ENCODE data around the gene ZBTB20. TPM values are rescaled to one million over a fixed set of nuclear protein-coding genes. Genes with fewer than 3 reads are reported as not detected.

Gene ZBTB20
- total RNA-seq, 1 donor from 2014 or later = 66.4 TPM

- Histone ChIP-seq H3K4me3 (no peak overlapping the region), H3K36me3 (no peaks in the 10 kb centered on the region), H3K4me1 (peaks cover 5% of the 10 kb centered on the region), H3K9me3 (no peaks in the 10 kb centered on the region), H3K27me3 (ENCODE audit: low read depth) (no peaks in the 10 kb centered on the region), H3K27ac (no peak overlapping the region)
- ATAC-seq (no peak), DNase-seq (no peak)
- TF ChIP-seq CTCF (IDR thresholded peaks at IDR 0.05) = no peak
- intact Hi-C loops (cut with DNase I) = no loop called here
Measured at GRCh38 chr3:114716126-114716525, 431.0 kb downstream of the ZBTB20 start.

- Histone ChIP-seq H3K4me1 (no peaks in the 10 kb centered on the region), H3K9me3 (no peaks in the 10 kb centered on the region), H3K36me3 (no peaks in the 10 kb centered on the region), H3K27ac (no peak overlapping the region), H3K27me3 (ENCODE audit: low read depth) (no peaks in the 10 kb centered on the region), H3K4me3 (no peak overlapping the region)
- ATAC-seq (no peak), DNase-seq (no peak)
- TF ChIP-seq CTCF (IDR thresholded peaks at IDR 0.05) = no peak
- intact Hi-C loops (cut with DNase I) = no loop called here
Measured at GRCh38 chr3:114714957-114715460, 432.1 kb downstream of the ZBTB20 start.

- Histone ChIP-seq H3K4me1 (no peaks in the 10 kb centered on the region), H3K27ac (no peak overlapping the region), H3K4me3 (no peak overlapping the region), H3K27me3 (ENCODE audit: low read depth) (no peaks in the 10 kb centered on the region), H3K9me3 (no peaks in the 10 kb centered on the region), H3K36me3 (no peaks in the 10 kb centered on the region)
- intact Hi-C loops (cut with DNase I) = no loop called here
- TF ChIP-seq CTCF (IDR thresholded peaks at IDR 0.05) = no peak
- DNase-seq (no peak), ATAC-seq (no peak)
Measured at GRCh38 chr3:114714237-114714636, 432.9 kb downstream of the ZBTB20 start.

- H3K4me3 ChIP-seq = no peak overlapping the region
- intact Hi-C loops (cut with DNase I) = no loop called here
- DNase-seq (no peak), ATAC-seq (no peak)
- no peaks in the 10 kb centered on the region for H3K36me3 ChIP-seq
- no peak overlapping the region for H3K27ac ChIP-seq
- no peaks in the 10 kb centered on the region for H3K4me1 ChIP-seq
- TF ChIP-seq CTCF (IDR thresholded peaks at IDR 0.05) = no peak
- no peaks in the 10 kb centered on the region for H3K27me3 ChIP-seq (ENCODE audit: low read depth)
- H3K9me3 ChIP-seq = no peaks in the 10 kb centered on the region
Measured at GRCh38 chr3:114712728-114713492, 434.2 kb downstream of the ZBTB20 start.

- ATAC-seq (no peak), DNase-seq (no peak)
- intact Hi-C loops (cut with DNase I) = no loop called here
- Histone ChIP-seq H3K27me3 (ENCODE audit: low read depth) (no peaks in the 10 kb centered on the region), H3K9me3 (no peaks in the 10 kb centered on the region), H3K36me3 (no peaks in the 10 kb centered on the region), H3K27ac (no peak overlapping the region), H3K4me3 (no peak overlapping the region), H3K4me1 (no peaks in the 10 kb centered on the region)
- TF ChIP-seq CTCF (IDR thresholded peaks at IDR 0.05) = no peak
Measured at GRCh38 chr3:114711321-114711886, 435.7 kb downstream of the ZBTB20 start.
